Measurements from ENCODE around the gene MTHFR.

DNA sequence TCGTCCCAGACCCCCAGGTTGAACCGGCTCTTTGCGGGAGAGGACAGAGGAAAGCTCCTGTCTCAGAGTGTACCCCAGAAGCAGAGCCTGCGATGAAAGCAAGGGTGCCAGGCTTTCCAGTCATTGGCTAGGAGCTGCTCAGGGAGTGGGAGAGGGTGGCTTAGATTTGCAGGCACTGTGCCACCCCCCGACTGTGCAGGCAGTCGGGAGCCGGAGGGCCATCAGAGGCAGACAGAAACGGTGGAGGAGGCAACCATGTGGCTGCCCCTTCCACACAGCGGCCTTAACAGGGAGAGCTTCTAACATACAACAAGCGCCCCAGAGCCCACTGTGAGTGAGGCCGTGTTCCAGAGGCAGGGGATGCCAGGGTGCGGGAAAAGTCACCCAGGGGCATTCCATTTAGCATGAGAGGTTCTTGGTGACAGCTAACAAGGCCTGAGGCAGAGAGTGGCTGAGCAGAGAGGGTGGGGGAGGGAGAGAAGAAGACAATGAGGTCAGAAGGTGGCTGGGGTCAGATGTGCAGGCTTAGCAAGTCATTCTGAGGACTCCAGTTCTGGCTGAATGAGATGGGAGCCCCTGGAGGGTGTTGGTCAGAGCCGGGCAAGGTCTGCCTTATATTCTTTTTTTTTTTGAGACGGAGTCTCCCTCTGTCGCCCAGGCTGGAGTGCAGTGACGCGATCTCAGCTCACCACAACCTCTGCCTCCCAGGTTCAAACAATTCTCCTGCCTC is 53.2 kb downstream of the MTHFR start:
- TF ChIP-seq CTCF (IDR thresholded peaks at IDR 0.05; ENCODE audit: insufficient read depth, low read depth, low read length), result no peak
- no peak for TF ChIP-seq EZH2 (IDR thresholded peaks at IDR 0.05; ENCODE audit: insufficient read depth, low read length)

All from astrocyte (in vitro differentiated cells and primary cell).